GM12801 (cell line): ENCODE data around the gene DLGAP1.

ENCODE experiments used
- TF ChIP-seq, protein P1 (sequence below): IDR thresholded peaks from one replicate; pipeline ENCODE4 v1.5.1; 2011; ENCODE audit warnings: control low read depth; ENCODE audit not compliant: insufficient read length; ENCODE audit errors: extremely low read depth

The DLGAP1 gene

DNA sequence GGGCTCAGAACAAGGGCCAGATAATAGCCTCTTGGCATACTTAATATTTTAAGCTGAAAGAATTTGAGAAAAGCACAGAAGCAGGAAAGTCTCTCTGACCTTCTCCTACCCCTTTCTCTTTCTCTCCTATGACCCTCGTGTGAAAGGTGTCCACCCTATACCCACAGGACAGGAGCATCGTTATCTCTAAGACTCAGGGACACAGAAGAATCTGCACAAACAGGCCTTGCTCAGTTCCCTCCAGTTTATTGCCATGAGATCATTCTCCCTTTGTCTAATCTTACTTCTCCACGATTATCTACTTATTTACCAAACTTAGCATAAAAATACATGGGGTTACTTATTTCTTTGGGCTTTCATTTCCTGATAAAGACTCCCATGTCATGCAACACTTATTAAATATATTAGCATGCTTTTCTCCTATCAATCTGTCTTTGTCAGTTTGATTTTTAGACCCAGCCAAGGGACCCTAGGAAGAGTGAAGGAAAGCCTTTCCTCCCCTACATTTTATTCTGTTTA lies 370.7 kb downstream of the DLGAP1 start:
- TF ChIP-seq, protein P1, sequence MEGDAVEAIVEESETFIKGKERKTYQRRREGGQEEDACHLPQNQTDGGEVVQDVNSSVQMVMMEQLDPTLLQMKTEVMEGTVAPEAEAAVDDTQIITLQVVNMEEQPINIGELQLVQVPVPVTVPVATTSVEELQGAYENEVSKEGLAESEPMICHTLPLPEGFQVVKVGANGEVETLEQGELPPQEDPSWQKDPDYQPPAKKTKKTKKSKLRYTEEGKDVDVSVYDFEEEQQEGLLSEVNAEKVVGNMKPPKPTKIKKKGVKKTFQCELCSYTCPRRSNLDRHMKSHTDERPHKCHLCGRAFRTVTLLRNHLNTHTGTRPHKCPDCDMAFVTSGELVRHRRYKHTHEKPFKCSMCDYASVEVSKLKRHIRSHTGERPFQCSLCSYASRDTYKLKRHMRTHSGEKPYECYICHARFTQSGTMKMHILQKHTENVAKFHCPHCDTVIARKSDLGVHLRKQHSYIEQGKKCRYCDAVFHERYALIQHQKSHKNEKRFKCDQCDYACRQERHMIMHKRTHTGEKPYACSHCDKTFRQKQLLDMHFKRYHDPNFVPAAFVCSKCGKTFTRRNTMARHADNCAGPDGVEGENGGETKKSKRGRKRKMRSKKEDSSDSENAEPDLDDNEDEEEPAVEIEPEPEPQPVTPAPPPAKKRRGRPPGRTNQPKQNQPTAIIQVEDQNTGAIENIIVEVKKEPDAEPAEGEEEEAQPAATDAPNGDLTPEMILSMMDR: no peak

DNA sequence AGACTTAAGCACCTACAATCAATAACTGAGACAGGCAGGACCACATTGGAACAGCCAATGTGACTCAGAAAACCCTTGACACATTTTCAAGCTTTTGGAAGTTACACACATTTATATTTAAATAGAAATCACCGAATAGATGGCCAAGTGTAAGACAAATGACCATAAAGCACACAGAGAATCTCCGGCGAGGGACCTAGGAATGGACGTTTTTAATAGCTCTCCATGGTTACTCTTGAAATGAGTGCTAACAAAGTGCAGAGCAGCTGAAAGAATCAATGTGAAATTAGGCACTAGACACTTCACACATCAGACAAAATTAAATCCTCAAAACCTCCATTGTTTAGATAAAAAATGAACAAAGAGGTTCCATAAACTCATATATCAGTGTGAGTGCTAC lies 376.9 kb downstream of the DLGAP1 start:
- TF ChIP-seq, protein P1: no peak

DNA sequence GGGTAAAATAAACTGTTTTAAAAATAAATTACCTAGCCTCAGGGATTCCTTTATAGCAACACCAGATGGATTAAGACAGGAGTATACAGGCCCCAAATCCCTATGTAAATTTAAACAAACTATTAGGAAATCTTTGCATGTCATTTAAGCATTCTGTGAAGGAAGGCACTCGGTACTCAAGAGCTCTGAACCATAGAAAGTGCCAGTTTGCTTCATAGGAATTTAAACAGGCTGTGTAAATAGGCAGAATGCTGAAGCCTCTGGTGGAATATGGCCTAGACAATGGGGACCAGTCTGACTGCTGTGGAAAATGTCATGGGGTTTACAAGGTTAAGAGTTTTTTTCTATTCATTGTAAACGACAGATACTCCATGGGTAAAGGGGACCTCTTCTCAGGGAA lies 377.4 kb downstream of the DLGAP1 start:
- TF ChIP-seq, protein P1: no peak

DNA sequence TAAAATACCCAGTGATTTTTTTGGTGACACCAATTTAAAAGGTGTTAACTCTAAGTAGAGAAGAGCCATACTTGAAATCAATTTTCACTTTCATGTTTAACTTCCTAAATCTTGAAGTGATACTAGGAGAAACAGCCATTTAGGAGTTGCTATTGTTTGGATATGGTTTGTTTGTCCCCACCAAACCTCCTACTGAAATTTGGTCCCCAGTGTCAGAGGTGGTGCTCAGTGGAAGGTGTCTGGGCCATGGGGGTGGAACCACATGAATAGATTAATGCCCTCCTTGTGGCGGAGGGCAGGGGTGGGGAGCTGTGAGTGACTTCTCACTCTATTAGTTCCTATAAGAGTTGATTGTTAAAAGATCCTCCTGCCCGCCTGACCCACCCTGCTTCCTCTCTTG lies 377.9 kb downstream of the DLGAP1 start:
- TF ChIP-seq, protein P1: no peak

DNA sequence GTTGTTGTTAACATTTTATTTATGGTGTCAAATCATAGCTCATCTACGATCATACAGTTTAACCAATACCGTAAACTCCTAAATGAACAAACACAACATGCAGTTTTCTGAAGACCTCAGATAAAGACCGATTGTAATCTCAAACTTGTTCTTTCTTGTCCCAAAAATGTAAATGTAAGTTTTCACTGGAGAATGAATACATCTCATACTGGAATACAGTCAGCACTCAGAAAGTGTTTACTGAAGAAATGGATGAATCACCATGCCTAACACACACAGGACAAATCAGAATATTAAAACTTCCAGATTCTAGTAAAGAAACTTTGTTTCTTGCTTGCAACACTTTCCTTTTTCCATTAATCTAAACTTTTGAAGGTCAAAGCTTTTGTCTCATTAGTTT lies 380.5 kb downstream of the DLGAP1 start:
- TF ChIP-seq, protein P1: no peak

DNA sequence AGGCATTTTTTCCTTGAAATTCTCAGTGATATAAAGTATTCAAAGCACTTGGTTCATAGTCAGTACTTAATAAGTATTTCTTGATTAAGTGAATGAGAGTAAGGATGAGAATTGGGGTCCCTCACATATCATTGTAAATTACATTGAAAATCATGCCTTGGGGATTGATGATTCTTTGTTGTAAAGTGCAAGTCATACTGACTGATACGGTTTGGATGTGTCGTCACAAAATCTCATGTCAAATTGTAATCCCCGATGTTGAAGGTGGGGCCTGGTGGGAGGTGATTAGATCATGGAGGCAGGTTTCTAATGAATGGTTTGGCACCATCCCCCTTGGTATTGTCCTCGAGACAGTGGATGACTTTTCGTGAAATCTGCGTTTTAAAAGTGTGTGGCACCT lies 385.9 kb downstream of the DLGAP1 start:
- TF ChIP-seq, protein P1: no peak

DNA sequence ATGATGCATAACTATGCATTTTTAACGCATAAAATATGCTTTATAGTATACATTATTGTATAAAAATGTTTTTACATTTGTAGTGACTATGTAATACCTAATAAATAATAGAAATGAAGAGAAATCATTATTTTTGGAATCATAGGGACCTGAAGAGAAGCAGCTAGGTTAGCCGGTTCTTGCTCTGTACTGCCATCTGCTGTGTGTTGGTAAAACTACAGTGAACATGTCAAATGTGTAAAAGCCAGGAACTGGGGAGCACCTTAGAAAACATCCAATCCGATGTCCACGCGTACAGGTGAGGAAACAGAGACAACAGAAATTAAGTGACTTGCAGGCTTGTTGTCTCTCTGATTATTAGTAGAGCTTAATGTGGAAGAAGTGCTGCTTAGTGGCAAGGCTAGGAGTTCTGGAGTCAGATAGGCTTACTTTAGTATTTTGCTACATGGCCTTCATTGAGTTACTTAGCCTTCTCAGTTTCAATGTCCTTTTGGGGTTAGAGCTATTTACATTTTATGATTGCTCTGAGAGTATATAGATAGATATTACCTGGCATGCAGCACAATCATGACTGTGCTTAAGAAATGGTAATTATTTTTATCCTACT lies 386.5 kb downstream of the DLGAP1 start:
- TF ChIP-seq, protein P1: no peak
